HG02571 (cell line): ENCODE measurements around the gene FCRL5.
"Not testable (repeated sequence)": the region's sequence is repeated elsewhere in the genome, so short reads cannot be mapped to it uniquely, and the experiment has no call there.

Experiments used
- ATAC-seq: cut with Tn5 transposase; IDR thresholded peaks from one replicate; pipeline ENCODE4 v1.9.1; 2021; ENCODE audit warnings: mild to moderate bottlenecking, moderate library complexity; ENCODE audit not compliant: unreplicated experiment

Gene FCRL5

GRCh38 chr1:157490467-157491165 lies 61.7 kb downstream of the FCRL5 start:
- no peak for ATAC-seq

GRCh38 chr1:157488156-157488555 lies 64.2 kb downstream of the FCRL5 start:
- no peak for ATAC-seq

DNA sequence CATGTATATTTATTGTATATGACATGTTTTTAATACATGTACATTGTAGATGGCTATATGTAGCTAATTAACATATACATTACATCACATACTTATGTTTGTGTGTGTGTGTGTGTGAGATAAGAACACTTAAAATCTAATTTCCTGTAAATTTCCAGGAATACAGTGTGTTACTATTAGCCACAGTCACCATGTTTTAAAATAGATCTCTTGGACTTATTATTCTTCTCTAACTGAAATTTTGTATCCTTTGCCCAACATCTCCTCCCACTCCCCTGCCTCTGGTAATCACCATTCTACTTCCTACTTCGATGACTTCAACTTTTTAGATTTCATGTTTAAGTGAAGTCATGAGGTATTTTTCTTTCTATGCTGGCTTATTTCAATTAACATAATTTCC lies 64.8 kb downstream of the FCRL5 start:
- no peak for ATAC-seq

GRCh38 chr1:157487096-157487495 lies 65.2 kb downstream of the FCRL5 start:
- no peak for ATAC-seq

GRCh38 chr1:157486400-157486799 lies 65.9 kb downstream of the FCRL5 start:
- not testable (repeated sequence) for ATAC-seq

DNA sequence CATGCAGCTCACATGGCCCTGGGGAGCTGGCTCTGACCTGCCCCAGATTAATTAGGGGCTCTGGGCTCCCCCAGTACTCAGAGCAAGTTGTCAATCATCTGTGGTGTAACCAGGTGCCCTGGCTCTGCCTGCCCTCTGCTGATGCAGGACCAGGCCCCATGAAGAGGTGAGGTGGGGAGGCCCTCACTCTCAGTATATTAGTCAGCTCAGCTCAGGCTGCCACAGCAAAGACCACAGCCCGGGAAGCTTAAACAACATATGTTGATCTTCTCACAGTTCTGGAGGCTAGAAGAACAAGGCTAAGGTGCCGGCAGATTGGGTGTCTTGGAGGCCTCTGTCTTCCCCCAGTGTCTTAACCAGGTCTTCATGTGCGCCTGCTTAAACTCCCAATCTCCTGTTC lies 66.5 kb downstream of the FCRL5 start:
- no peak for ATAC-seq

GRCh38 chr1:157484573-157484972 lies 67.7 kb downstream of the FCRL5 start:
- no peak for ATAC-seq

DNA sequence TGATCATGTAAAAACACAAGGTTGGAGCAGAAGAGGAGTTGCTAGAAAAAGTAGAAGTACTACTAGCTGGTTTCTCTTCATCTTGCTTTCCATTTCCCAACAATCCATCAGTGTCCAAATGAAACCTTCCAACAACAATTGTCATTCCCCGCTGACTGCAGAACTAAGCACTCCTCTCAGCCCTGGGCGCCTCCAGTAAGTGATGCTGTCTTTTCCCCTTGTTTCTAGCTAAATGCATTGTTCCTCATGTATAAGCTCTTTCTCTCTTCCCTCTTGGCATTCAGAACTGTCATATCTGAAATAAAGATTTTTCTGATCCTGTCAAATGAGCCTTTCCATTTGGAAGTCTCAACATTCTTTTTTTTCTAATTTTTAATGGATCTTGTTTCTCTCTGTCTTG lies 68.7 kb downstream of the FCRL5 start:
- ATAC-seq, result no peak

DNA sequence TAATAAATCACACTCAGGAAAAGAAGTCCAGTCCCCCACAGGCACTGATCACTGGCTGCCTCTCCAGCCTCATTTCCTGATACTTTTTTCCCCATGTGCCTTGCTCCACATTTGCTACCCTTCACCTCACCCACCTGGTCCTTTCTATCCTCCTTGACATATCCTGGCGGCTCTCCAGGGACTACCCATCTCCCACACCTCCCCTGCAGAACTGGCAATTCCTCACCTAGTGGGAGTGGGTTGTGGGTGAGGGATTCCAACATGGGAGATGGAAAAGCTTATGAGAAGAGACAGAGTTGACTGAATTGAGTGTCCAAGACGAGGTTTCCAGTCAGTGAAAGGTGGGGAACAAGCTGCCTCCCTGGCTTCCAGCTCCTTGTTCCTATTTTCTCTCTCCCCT lies 69.6 kb downstream of the FCRL5 start:
- ATAC-seq, result no peak

GRCh38 chr1:157482174-157482573 lies 70.1 kb downstream of the FCRL5 start:
- ATAC-seq, result no peak

- no peak for ATAC-seq
Measured at GRCh38 chr1:157478030-157478429, 74.3 kb downstream of the FCRL5 start.

DNA sequence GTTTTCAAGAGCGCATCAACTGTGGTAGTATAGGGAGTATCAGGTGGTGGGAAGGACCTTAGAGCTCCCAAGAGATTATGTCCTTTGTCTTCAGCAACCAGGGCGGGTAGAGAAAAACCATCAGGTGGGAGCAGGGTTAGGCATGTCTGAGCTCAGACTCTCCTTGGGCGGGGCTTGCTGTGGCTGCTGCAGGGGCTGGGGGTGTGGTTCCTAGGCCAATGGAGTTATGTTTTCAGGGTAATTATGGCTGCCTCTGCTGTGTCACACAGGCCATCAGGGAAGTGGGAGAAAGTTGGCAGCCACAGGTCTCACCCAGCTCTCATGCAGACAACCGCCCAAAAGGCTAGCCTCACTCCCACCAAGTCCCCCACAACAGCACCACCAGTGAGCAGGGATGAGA lies 74.9 kb downstream of the FCRL5 start:
- ATAC-seq, result no peak

DNA sequence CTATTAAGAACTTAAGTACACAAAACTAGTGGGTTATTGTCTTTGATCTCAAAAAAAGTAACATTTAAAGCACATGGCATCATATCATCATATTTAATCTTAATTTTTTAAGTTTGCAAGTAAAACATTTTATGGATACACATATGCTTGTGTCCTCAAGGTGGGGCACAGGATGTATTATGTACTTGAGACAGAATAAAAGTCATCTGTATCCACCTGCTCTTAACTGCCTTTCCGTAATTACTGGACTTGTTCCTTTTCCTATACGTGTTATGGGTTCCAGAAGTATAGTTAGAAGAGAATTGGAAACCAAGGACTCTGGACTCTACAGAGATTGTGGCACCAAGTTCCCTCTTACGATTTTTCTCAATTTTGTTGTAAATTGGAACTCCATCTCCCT lies 79.4 kb downstream of the FCRL5 start:
- no peak for ATAC-seq

- no peak for ATAC-seq
Measured at GRCh38 chr1:157472056-157472701, 80.1 kb downstream of the FCRL5 start.

DNA sequence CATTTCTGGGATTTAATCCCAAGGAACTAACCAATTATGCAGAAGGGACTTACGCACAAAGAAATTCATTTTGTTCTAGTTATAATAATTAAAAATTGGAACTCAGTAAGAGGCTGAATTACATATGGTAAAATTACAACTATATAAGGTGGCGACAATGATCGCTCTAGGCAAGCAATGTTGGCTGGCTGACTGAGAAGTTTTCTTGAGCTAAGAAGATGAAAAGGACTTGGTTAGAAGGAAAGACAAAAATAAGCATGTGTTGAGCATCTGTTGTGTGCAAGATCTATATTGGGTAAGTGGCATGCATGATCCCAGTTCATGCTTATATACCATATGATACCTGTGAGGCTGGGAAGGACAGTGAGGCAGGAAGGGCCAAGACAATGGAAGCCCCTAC lies 80.8 kb downstream of the FCRL5 start:
- no peak for ATAC-seq

DNA sequence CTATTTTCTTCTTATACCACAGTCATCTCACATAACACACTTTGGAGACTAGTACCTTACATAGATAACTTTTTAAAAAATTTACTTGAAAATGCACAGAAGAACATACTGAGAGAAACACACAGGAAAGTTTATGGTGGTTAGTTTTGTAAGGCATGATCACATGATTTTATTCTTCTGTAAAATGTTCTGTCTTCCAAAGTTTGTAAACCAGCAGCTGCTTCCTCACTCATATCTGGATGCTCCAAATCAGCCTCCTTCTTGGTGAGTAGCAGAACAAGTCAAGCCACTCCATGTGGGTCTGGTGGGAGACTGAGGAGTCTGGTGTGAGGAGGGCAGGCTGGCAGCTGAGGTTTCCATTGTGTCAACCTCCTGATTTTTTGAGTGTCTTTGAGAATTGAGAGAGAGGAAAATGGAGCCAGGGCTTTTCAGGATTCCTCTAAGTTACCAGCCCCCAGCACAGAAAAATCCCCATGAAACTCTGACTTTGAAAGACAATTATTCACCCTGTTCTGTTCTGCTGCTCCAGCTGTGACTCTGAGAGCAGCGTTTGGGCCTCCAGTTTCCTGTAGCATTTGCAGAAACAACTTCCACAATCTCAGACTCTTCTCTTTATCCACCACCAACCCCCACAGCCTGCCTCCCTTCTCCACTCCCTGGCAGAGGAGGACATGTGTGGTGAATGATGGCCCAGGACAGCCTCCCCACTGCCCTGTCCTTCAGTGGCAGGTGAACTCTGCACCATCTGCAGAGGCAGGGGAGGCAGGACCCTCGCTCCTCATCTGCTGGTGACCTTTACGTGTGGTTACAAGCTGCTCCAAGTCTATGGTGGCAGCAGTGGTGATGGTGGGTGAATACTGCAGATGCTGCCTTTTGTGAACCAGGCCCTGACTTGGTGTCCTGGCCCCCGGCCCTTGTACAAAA lies 82.3 kb downstream of the FCRL5 start:
- ATAC-seq, result no peak

- ATAC-seq, result no peak
Measured at GRCh38 chr1:157469300-157469699, 83.0 kb downstream of the FCRL5 start.

DNA sequence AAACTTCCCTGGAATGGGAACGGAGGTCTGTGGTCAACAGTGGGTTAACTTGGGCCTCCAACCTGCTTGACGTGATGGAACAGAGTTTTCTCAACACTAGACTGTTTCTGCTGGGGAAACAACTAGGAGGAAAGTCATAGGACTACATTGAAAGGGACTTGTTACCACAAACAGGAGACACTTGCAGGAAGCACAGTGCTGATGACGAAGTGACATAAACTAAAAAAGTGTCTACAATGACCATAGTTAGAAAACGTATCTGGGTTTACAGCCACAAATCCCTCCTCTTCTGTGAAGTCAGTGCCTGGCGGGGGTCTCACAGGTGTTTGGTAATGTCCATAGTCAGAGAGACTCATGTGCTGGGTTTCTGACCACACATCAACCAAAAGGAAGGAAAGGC lies 86.3 kb downstream of the FCRL5 start:
- ATAC-seq, result no peak
